Tibial nerve (tissue), 4 donors: ENCODE data around the gene SIPA1L3.

Experiments
- EP300 ChIP-seq, 2 donors: sonication (generic); formaldehyde crosslinking; IDR thresholded peaks; one replicate each; pipeline ENCODE4 v1.6.1; 2017; ENCODE audit warnings: antibody characterized with exemption in 2 of 2, mild to moderate bottlenecking in 1 of 2
- POLR2A ChIP-seq, 2 donors: fragments of 450-650 bp; IDR thresholded peaks; one replicate each; pipeline ENCODE4 v1.6.1; 2017; ENCODE audit warnings: antibody characterized with exemption in 2 of 2, mild to moderate bottlenecking in 2 of 2, moderate library complexity in 2 of 2
- TF ChIP-seq, protein P1 (sequence below), 5 experiments: fragments of 200-600 bp in 3 of 5; fragments of 450-650 bp in 2 of 5; sonication (generic) in 3 of 5; IDR thresholded peaks; one replicate each; pipeline ENCODE4 v1.5.1; 2016 to 2019; ENCODE audit warnings: antibody characterized with exemption in 5 of 5, mild to moderate bottlenecking in 3 of 5, moderate library complexity in 2 of 5

DNA sequence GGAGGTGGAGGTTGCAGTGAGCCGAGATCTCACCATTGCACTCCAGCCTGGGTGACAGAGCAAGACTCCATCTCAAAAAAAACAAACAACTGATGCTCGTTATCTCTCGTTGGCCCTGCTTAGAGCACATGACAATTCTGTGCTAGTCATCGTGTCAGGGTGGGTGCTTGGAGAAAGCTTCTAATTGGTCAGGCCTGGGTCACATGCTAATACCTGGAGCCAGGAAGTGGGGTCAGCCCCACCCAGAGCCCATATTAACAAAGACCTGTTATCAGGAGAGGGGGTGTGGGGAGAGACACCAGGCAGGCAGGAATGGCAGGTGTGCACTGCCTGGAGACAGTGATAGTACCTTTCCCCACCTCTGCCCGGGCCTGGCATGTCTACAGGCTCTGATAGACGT is 232.1 kb downstream of the SIPA1L3 start:
- TF ChIP-seq, protein P1, sequence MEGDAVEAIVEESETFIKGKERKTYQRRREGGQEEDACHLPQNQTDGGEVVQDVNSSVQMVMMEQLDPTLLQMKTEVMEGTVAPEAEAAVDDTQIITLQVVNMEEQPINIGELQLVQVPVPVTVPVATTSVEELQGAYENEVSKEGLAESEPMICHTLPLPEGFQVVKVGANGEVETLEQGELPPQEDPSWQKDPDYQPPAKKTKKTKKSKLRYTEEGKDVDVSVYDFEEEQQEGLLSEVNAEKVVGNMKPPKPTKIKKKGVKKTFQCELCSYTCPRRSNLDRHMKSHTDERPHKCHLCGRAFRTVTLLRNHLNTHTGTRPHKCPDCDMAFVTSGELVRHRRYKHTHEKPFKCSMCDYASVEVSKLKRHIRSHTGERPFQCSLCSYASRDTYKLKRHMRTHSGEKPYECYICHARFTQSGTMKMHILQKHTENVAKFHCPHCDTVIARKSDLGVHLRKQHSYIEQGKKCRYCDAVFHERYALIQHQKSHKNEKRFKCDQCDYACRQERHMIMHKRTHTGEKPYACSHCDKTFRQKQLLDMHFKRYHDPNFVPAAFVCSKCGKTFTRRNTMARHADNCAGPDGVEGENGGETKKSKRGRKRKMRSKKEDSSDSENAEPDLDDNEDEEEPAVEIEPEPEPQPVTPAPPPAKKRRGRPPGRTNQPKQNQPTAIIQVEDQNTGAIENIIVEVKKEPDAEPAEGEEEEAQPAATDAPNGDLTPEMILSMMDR (IDR thresholded peaks at IDR 0.05): no peak
- TF ChIP-seq POLR2A (IDR thresholded peaks at IDR 0.05): no peak
- no peak for TF ChIP-seq EP300 (IDR thresholded peaks at IDR 0.05)
